ENCODE measurements around the gene CNTNAP2.

- TF ChIP-seq CTCF (IDR thresholded peaks at IDR 0.05 in 4 of 5, conservative IDR thresholded peaks at IDR 0.05 in 1 of 5) = peak in 2 of 5 experiments; percentile 13 to 37
- TF ChIP-seq POLR2A (IDR thresholded peaks at IDR 0.05) = no peak
Measured at GRCh38 chr7:148084138-148084537, 1967.5 kb downstream of the CNTNAP2 start.

Data from gastrocnemius medialis (tissue), 4 donors.